ENCODE measurements around the gene IFI6.
"Not testable (repeated sequence)": the region's sequence is repeated elsewhere in the genome, so short reads cannot be mapped to it uniquely, and the experiment has no call there.

The IFI6 gene

GRCh38 chr1:27622828-27623227 lies 49.2 kb downstream of the IFI6 start:
- Mint-ChIP-seq H3K36me3 (ENCODE audit: low read depth) (no peaks in the 10 kb centered on the region), H3K27me3 (ENCODE audit: low read depth) (no peaks in the 10 kb centered on the region), H3K4me1 (ENCODE audit: low read depth) (peaks cover 26% of the 10 kb centered on the region), H3K27ac (no peak overlapping the region), H3K4me3 (no peak overlapping the region), H3K9me3 (no peaks in the 10 kb centered on the region)
- DNase-seq (ENCODE audit: low spot score): no peak

DNA sequence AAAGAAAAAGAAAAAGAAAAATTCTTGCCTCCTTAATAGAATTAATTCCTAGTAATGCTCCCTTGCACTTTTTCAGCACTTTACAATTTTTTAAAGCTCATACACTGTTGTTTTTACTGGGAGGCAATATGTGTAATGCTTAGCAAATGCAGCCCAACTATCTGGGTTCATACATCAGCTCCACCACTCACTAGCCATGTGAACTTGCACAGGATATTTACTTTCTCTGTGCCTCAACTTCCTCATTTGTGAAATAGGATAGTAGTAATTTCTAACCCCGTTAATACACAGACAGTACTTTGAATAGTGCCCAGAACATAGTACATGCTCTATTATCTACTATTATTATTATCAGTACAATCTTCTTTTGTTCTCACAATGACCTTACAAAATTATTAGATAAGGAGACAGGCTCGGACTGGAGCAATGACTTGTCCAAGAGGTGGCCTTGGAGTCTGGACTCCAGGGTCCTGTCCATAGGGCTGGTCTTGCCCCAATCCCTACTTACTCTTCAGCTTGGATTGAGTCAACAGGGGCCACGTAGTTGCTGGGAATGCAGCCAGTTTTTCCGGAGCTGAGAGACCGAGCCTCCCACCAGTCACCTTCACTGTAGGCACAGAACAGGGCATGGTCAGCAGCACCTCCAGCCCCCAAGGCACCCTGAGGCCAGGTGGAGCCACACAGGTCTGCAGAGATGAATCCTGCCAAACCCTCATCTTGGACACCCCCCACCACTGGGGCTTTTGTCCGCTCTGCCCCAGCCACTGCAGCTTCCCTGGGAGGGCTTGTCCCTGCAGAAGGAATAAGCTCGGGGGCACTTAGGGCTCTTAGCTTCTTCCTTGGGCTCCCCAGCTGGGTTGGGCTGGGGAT lies 50.7 kb downstream of the IFI6 start:
- H3K4me3 Mint-ChIP-seq: no peak overlapping the region
- no peaks in the 10 kb centered on the region for H3K27me3 Mint-ChIP-seq (ENCODE audit: low read depth)
- H3K4me1 Mint-ChIP-seq (ENCODE audit: low read depth): peaks cover 33% of the 10 kb centered on the region
- no peak overlapping the region for H3K27ac Mint-ChIP-seq
- H3K36me3 Mint-ChIP-seq (ENCODE audit: low read depth): peaks cover 2% of the 10 kb centered on the region
- no peaks in the 10 kb centered on the region for H3K9me3 Mint-ChIP-seq
- DNase-seq (ENCODE audit: low spot score): no peak

- not testable (repeated sequence) for H3K36me3 Mint-ChIP-seq (ENCODE audit: low read depth); H3K9me3 Mint-ChIP-seq; DNase-seq (ENCODE audit: low spot score); H3K27me3 Mint-ChIP-seq (ENCODE audit: low read depth)
- peaks cover 32% of the 10 kb centered on the region for H3K4me1 Mint-ChIP-seq (ENCODE audit: low read depth)
- peak overlapping the region; percentile 39 for H3K4me3 Mint-ChIP-seq
- H3K27ac Mint-ChIP-seq: peak overlapping the region; percentile 59
These were observed 52.1 kb downstream of the IFI6 start for GRCh38 chr1:27619782-27620438.

DNA sequence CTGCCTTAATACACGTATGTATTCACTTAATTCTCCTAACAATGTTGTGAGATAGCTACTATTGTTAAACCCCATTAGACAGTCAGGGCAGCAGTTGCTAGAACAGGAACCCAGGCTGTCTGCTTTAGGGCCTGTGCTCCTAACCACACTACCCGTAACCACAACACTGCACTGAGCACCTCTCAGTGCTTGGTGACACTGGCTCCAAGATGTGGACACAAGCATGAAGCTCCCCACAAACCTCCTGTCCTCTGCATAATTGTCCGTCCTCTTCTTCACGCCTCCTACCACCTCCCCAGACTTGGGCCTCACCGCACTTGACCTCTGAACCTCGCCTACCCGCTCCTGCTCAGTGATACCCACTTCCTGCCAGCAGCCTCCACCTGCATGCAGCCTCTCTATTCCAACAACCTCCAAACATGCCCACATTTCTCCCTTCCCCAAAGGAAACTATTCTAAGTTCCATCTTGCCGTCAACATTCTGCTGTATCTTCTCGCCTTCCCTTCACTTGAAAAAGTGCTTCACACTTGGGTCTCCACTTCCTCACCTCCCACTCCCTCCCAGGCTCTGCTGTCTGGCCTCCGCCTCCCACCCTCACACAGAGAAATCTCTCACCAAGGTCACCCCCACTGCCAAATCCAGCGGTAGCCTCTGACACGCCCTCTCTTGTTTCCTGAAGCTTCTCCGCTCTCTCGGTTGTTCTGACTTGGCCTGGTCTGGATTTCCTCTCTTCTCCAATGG lies 53.5 kb downstream of the IFI6 start:
- Mint-ChIP-seq H3K9me3 (no peaks in the 10 kb centered on the region), H3K4me3 (peak overlapping the region; percentile 37), H3K4me1 (ENCODE audit: low read depth) (peaks cover 37% of the 10 kb centered on the region), H3K27me3 (ENCODE audit: low read depth) (no peaks in the 10 kb centered on the region), H3K36me3 (ENCODE audit: low read depth) (peaks cover 2% of the 10 kb centered on the region), H3K27ac (peak overlapping the region; percentile 87)
- no peak for DNase-seq (ENCODE audit: low spot score)

DNA sequence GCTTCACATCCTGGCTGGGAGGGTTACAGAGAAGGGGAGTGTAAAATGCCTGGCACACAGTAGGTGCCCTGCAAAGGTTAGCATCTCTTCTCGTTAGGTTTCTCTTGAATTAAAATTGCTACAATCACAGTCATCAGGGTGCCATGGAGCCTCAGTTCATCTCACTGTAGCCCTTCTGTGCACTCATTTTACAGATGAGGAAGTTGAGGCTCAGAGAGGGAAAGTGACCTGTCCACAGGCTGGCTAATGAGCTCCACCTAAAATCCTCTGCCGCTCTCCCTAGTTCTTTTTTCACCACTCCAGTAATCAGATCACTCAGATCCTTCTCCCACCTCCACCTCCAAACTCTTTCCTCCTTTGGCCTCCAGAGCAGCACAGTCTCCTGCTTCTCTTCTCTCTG lies 54.6 kb downstream of the IFI6 start:
- peak overlapping the region; percentile 4 for H3K4me3 Mint-ChIP-seq
- no peak for DNase-seq (ENCODE audit: low spot score)
- peak overlapping the region; percentile 87 for H3K27ac Mint-ChIP-seq
- H3K9me3 Mint-ChIP-seq: no peaks in the 10 kb centered on the region
- H3K36me3 Mint-ChIP-seq (ENCODE audit: low read depth): peaks cover 2% of the 10 kb centered on the region
- peaks cover 30% of the 10 kb centered on the region for H3K4me1 Mint-ChIP-seq (ENCODE audit: low read depth)
- no peaks in the 10 kb centered on the region for H3K27me3 Mint-ChIP-seq (ENCODE audit: low read depth)

GRCh38 chr1:27616441-27616840 lies 55.6 kb downstream of the IFI6 start:
- Mint-ChIP-seq H3K4me3 (no peak overlapping the region), H3K4me1 (ENCODE audit: low read depth) (peaks cover 29% of the 10 kb centered on the region), H3K27me3 (ENCODE audit: low read depth) (peaks cover 3% of the 10 kb centered on the region), H3K27ac (no peak overlapping the region), H3K9me3 (no peaks in the 10 kb centered on the region), H3K36me3 (ENCODE audit: low read depth) (peaks cover 2% of the 10 kb centered on the region)
- no peak for DNase-seq (ENCODE audit: low spot score)

Measured in T-helper 2 cell treated with Interferon-gamma antibody and Interleukin-4, amounts not matched to agents 5 μg/mL and 100 μg/mL, for 36 hours (primary cell).